Measurements from ENCODE around the gene POLG2.

DNA sequence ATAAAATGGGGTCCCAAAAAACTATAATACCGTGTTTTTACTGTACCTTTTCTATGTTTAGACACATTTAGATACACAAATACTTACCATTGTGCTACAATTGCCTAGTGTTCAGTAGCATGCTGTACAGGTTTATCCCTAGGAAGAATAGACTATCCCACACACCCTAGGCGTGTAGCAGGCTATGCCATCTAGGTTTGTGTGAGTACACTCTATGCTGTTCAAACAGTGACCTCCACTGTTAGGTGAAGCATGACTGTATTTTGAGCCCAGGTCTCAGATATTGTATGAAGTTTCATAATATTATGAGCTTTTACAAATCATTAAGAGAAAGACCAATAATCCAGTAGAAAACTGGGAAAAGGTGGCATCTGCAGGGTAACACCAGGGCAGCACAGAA, 24.3 kb downstream of the POLG2 start:
- TF ChIP-seq, protein P1, sequence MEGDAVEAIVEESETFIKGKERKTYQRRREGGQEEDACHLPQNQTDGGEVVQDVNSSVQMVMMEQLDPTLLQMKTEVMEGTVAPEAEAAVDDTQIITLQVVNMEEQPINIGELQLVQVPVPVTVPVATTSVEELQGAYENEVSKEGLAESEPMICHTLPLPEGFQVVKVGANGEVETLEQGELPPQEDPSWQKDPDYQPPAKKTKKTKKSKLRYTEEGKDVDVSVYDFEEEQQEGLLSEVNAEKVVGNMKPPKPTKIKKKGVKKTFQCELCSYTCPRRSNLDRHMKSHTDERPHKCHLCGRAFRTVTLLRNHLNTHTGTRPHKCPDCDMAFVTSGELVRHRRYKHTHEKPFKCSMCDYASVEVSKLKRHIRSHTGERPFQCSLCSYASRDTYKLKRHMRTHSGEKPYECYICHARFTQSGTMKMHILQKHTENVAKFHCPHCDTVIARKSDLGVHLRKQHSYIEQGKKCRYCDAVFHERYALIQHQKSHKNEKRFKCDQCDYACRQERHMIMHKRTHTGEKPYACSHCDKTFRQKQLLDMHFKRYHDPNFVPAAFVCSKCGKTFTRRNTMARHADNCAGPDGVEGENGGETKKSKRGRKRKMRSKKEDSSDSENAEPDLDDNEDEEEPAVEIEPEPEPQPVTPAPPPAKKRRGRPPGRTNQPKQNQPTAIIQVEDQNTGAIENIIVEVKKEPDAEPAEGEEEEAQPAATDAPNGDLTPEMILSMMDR (IDR thresholded peaks at IDR 0.05), result no peak
- TF ChIP-seq EP300 (IDR thresholded peaks at IDR 0.05) (no peak), POLR2A (IDR thresholded peaks at IDR 0.05) (no peak)

All from tibial nerve (tissue), 4 donors.